Activated naive CD4-positive, alpha-beta T cell treated with anti-CD3 and anti-CD28 coated beads, Interleukin-2, amount 50 U/mL, for 24 hours (primary cell): ENCODE results near the gene SSBP1.
"Not testable (repeated sequence)": the region's sequence is repeated elsewhere in the genome, so short reads cannot be mapped to it uniquely, and the experiment has no call there.

Source experiments
- H3K27ac Mint-ChIP-seq: one replicate; pipeline ENCODE4 v1.8.0; 2021; ENCODE audit warnings: mild to moderate bottlenecking, mixed read lengths
- H3K27me3 Mint-ChIP-seq: one replicate; pipeline ENCODE4 v1.8.0; 2021; ENCODE audit warnings: mixed read lengths
- H3K36me3 Mint-ChIP-seq: one replicate; pipeline ENCODE4 v1.8.0; 2021; ENCODE audit warnings: mixed read lengths
- H3K4me1 Mint-ChIP-seq: one replicate; pipeline ENCODE4 v1.8.0; 2021; ENCODE audit warnings: mixed read lengths
- H3K4me3 Mint-ChIP-seq: one replicate; pipeline ENCODE4 v1.8.0; 2021; ENCODE audit warnings: mild to moderate bottlenecking, mixed read lengths
- H3K9me3 Mint-ChIP-seq: one replicate; pipeline ENCODE4 v1.8.0; 2021; ENCODE audit warnings: mixed read lengths

Gene SSBP1

GRCh38 chr7:141731476-141732149 is 6.5 kb upstream of the SSBP1 start:
- H3K4me3 Mint-ChIP-seq: no peak overlapping the region
- H3K4me1 Mint-ChIP-seq: no peaks in the 10 kb centered on the region
- peak overlapping the region; percentile 15 for H3K27ac Mint-ChIP-seq

GRCh38 chr7:141737118-141737835 is 881 bp upstream of the SSBP1 start:
- peak overlapping the region; percentile 99 for H3K27ac Mint-ChIP-seq
- H3K4me1 Mint-ChIP-seq: peaks cover 50% of the 10 kb centered on the region
- peak overlapping the region; percentile 98 for H3K4me3 Mint-ChIP-seq
- H3K36me3 Mint-ChIP-seq: peaks cover 23% of the 10 kb centered on the region
- no peaks in the 10 kb centered on the region for H3K27me3 Mint-ChIP-seq
- H3K9me3 Mint-ChIP-seq: no peaks in the 10 kb centered on the region

More at GRCh38 chr7:141731476-141732149, 6.5 kb upstream of the SSBP1 start:
- H3K27me3 Mint-ChIP-seq: no peaks in the 10 kb centered on the region
- no peaks in the 10 kb centered on the region for H3K36me3 Mint-ChIP-seq
- H3K9me3 Mint-ChIP-seq: no peaks in the 10 kb centered on the region

DNA sequence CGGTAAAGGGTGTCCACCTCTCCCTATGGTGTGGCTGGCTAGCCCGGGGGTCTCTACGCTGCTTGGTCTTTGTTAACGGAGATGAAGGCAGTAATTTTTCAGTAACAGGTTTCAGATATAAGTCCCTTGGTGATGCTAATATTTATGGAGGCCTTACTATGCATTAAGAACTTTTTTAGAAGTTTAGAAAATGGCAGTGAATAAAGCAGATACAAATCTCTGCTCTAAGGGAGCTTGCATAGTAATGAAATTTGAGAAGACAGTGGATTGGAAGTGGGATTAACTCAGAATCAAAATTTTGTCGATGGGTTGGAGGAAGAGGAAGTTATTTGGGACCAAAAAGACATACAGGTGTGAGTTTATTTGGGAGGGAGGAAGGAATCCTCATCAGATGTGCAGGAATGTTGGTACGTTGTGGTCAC is 445 bp downstream of the SSBP1 start:
- H3K9me3 Mint-ChIP-seq: no peaks in the 10 kb centered on the region
- peak overlapping the region; percentile 99 for H3K27ac Mint-ChIP-seq
- no peaks in the 10 kb centered on the region for H3K27me3 Mint-ChIP-seq
- peaks cover 55% of the 10 kb centered on the region for H3K4me1 Mint-ChIP-seq
- H3K36me3 Mint-ChIP-seq: peaks cover 30% of the 10 kb centered on the region
- H3K4me3 Mint-ChIP-seq: peak overlapping the region; percentile 98

DNA sequence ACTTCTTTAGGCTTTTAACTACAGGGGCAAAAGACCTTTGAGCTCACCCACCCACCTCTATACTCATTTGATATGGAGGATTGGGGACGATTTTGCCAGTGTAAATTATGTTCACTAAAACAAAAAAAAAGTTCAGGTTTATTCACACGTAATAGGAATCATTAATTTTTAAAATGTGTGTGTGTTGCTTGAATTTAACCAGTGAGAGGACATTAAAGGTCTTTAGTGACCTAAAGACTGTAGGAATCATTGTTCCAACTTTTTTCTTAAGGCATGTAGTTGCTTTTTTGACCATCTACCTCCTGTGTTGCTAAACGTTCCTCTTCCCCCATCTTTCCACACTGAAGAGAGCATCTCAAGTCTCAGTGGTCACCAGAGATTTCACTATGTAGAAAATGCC is 1.1 kb downstream of the SSBP1 start:
- no peaks in the 10 kb centered on the region for H3K27me3 Mint-ChIP-seq
- peaks cover 36% of the 10 kb centered on the region for H3K36me3 Mint-ChIP-seq
- no peaks in the 10 kb centered on the region for H3K9me3 Mint-ChIP-seq
- H3K4me1 Mint-ChIP-seq: peaks cover 61% of the 10 kb centered on the region
- H3K4me3 Mint-ChIP-seq: peak overlapping the region; percentile 98
- peak overlapping the region; percentile 99 for H3K27ac Mint-ChIP-seq

GRCh38 chr7:141742229-141742628 is 4.1 kb downstream of the SSBP1 start:
- no peak overlapping the region for H3K27ac Mint-ChIP-seq
- no peaks in the 10 kb centered on the region for H3K27me3 Mint-ChIP-seq
- H3K4me3 Mint-ChIP-seq: no peak overlapping the region
- H3K9me3 Mint-ChIP-seq: no peaks in the 10 kb centered on the region
- peaks cover 63% of the 10 kb centered on the region for H3K4me1 Mint-ChIP-seq
- peaks cover 41% of the 10 kb centered on the region for H3K36me3 Mint-ChIP-seq

- Mint-ChIP-seq H3K27me3 (no peaks in the 10 kb centered on the region), H3K9me3 (no peaks in the 10 kb centered on the region), H3K4me1 (peaks cover 47% of the 10 kb centered on the region), H3K4me3 (no peak overlapping the region), H3K36me3 (peaks cover 37% of the 10 kb centered on the region), H3K27ac (peak overlapping the region; percentile 20)
Measured at GRCh38 chr7:141744131-141744530, 6.0 kb downstream of the SSBP1 start.

GRCh38 chr7:141748396-141748795 is 10.2 kb downstream of the SSBP1 start:
- Mint-ChIP-seq H3K9me3 (peaks cover 9% of the 10 kb centered on the region), H3K36me3 (peaks cover 52% of the 10 kb centered on the region), H3K4me3 (no peak overlapping the region), H3K27ac (no peak overlapping the region), H3K4me1 (peaks cover 11% of the 10 kb centered on the region), H3K27me3 (no peaks in the 10 kb centered on the region)

GRCh38 chr7:141751904-141752303 is 13.7 kb downstream of the SSBP1 start:
- peak overlapping the region; percentile 8 for H3K27ac Mint-ChIP-seq
- peaks cover 64% of the 10 kb centered on the region for H3K36me3 Mint-ChIP-seq
- peaks cover 17% of the 10 kb centered on the region for H3K4me1 Mint-ChIP-seq
- not testable (repeated sequence) for H3K4me3 Mint-ChIP-seq, H3K27me3 Mint-ChIP-seq, H3K9me3 Mint-ChIP-seq

GRCh38 chr7:141752634-141753033 is 14.5 kb downstream of the SSBP1 start:
- peaks cover 17% of the 10 kb centered on the region for H3K4me1 Mint-ChIP-seq
- H3K36me3 Mint-ChIP-seq: peaks cover 67% of the 10 kb centered on the region
- no peaks in the 10 kb centered on the region for H3K27me3 Mint-ChIP-seq
- H3K27ac Mint-ChIP-seq: no peak overlapping the region
- no peak overlapping the region for H3K4me3 Mint-ChIP-seq
- peaks cover 9% of the 10 kb centered on the region for H3K9me3 Mint-ChIP-seq

GRCh38 chr7:141754939-141755338 is 16.8 kb downstream of the SSBP1 start:
- peaks cover 72% of the 10 kb centered on the region for H3K36me3 Mint-ChIP-seq
- peaks cover 17% of the 10 kb centered on the region for H3K4me1 Mint-ChIP-seq
- no peaks in the 10 kb centered on the region for H3K27me3 Mint-ChIP-seq
- H3K9me3 Mint-ChIP-seq: peaks cover 7% of the 10 kb centered on the region
- no peak overlapping the region for H3K4me3 Mint-ChIP-seq
- H3K27ac Mint-ChIP-seq: no peak overlapping the region

- no peak within 1 kb of the TSS for H3K4me3 Mint-ChIP-seq
- H3K27ac Mint-ChIP-seq: no peak within 1 kb of the TSS
- H3K9me3 Mint-ChIP-seq: no peaks in the 10 kb centered on the region
- H3K27me3 Mint-ChIP-seq: no peaks in the 10 kb centered on the region
- H3K4me1 Mint-ChIP-seq: peaks cover 12% of the 10 kb centered on the region
- H3K36me3 Mint-ChIP-seq: peaks cover 39% of the 10 kb centered on the region
Measured at GRCh38 chr7:141763797-141764196, 25.6 kb downstream of the SSBP1 start, which contains the start of gene TAS2R3. TSS of gene TAS2R3 (plus strand) at chr7:141764097. CDS start at chr7:141764159, 62 bp downstream.

GRCh38 chr7:141770083-141770583 is 32.0 kb downstream of the SSBP1 start:
- H3K27me3 Mint-ChIP-seq, H3K4me3 Mint-ChIP-seq, H3K27ac Mint-ChIP-seq, H3K9me3 Mint-ChIP-seq: not testable (repeated sequence)
- Mint-ChIP-seq H3K4me1 (peaks cover 15% of the 10 kb centered on the region), H3K36me3 (peaks cover 28% of the 10 kb centered on the region)

- Mint-ChIP-seq H3K27ac (no peak within 1 kb of the TSS), H3K36me3 (peaks cover 29% of the 10 kb centered on the region), H3K27me3 (no peaks in the 10 kb centered on the region), H3K4me1 (peaks cover 9% of the 10 kb centered on the region), H3K9me3 (no peaks in the 10 kb centered on the region), H3K4me3 (no peak within 1 kb of the TSS)
Measured at GRCh38 chr7:141776374-141776773, 38.2 kb downstream of the SSBP1 start, which contains the start of gene TAS2R4. TSS of gene TAS2R4 (plus strand) at chr7:141776674. CDS start at chr7:141778489, 1,815 bp downstream.

DNA sequence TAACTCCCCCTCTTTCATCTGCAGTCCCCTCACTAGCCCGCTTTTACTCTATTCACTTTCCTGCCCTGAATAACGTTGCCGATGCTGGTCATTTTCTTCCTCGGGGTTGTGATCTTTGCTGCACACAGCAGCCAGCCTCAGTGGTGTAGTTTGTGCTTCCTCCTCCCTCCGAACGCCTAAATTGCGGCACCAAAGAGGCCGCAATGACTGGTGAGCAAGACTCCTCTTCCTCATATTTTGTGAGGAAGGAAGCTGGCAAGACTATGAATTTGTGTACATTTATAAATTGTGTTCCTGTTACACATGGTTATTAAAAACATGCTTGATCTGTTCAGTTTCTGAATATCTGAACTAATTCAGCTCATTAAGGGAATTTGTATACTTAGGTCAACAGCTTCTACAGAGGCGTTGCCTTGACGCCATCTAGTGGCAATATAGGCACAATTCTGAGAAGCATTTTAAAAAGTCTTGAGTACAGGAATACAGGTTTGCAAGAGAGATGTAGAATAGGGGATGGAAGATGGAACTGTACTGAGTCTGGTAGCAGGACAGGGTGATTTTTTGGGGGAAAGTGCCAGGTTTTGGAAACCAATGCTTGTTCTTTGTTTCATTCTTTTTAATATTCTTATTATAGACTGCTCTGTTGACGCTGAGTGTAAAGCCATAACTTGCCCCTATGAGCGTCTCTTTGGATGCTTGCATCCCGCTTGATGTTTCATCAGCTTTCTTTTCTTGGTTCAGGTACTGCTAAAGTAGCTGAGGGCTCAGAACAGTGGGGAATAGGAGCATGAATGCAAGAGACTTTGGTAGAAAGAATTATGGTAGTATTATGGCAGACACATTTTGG is 47.8 kb downstream of the SSBP1 start:
- no peak overlapping the region for H3K4me3 Mint-ChIP-seq
- no peaks in the 10 kb centered on the region for H3K27me3 Mint-ChIP-seq
- no peaks in the 10 kb centered on the region for H3K9me3 Mint-ChIP-seq
- H3K36me3 Mint-ChIP-seq: peaks cover under 1% of the 10 kb centered on the region
- H3K4me1 Mint-ChIP-seq: peaks cover 3% of the 10 kb centered on the region
- no peak overlapping the region for H3K27ac Mint-ChIP-seq

- no peak overlapping the region for H3K4me3 Mint-ChIP-seq
- peaks cover 6% of the 10 kb centered on the region for H3K36me3 Mint-ChIP-seq
- H3K27me3 Mint-ChIP-seq: no peaks in the 10 kb centered on the region
- no peaks in the 10 kb centered on the region for H3K9me3 Mint-ChIP-seq
- H3K4me1 Mint-ChIP-seq: peaks cover 3% of the 10 kb centered on the region
- no peak overlapping the region for H3K27ac Mint-ChIP-seq
Measured at GRCh38 chr7:141788296-141788695, 50.1 kb downstream of the SSBP1 start.
